T follicular helper cell (primary cell): ENCODE data around the gene CACNA1E.

Source experiments
- DNase-seq: peaks from one replicate; pipeline ENCODE4 v3.0.0-alpha.2; 2020; ENCODE audit warnings: low read depth

Gene CACNA1E

GRCh38 chr1:181484821-181485220, 1.5 kb downstream of the CACNA1E start:
- no peak for DNase-seq

- DNase-seq = no peak
These were observed 2.2 kb downstream of the CACNA1E start for GRCh38 chr1:181485287-181486097.

- DNase-seq = no peak
These were observed 2.7 kb downstream of the CACNA1E start for GRCh38 chr1:181486098-181486420.

- DNase-seq = no peak
These were observed 5.5 kb downstream of the CACNA1E start for GRCh38 chr1:181488866-181489265.

- no peak for DNase-seq
These were observed 7.0 kb downstream of the CACNA1E start for GRCh38 chr1:181490276-181490675.

GRCh38 chr1:181490740-181491712, 7.7 kb downstream of the CACNA1E start:
- no peak for DNase-seq

- DNase-seq = no peak
These were observed 9.8 kb downstream of the CACNA1E start for GRCh38 chr1:181493166-181493565.

- DNase-seq = no peak
These were observed 10.6 kb downstream of the CACNA1E start for GRCh38 chr1:181493885-181494284.

- DNase-seq = no peak
These were observed 13.4 kb downstream of the CACNA1E start for GRCh38 chr1:181496759-181497158.

- no peak for DNase-seq
These were observed 14.6 kb downstream of the CACNA1E start for GRCh38 chr1:181497870-181498269.

GRCh38 chr1:181499825-181500224, 16.5 kb downstream of the CACNA1E start:
- no peak for DNase-seq

- DNase-seq = no peak
These were observed 17.3 kb downstream of the CACNA1E start for GRCh38 chr1:181500636-181501035.

GRCh38 chr1:181501612-181502011, 18.3 kb downstream of the CACNA1E start:
- DNase-seq = no peak

GRCh38 chr1:181503171-181503810, 20.0 kb downstream of the CACNA1E start:
- no peak for DNase-seq

GRCh38 chr1:181504399-181504842, 21.1 kb downstream of the CACNA1E start:
- DNase-seq = no peak

GRCh38 chr1:181506563-181507353, 23.4 kb downstream of the CACNA1E start:
- DNase-seq = no peak

- DNase-seq = no peak
These were observed 25.3 kb downstream of the CACNA1E start for GRCh38 chr1:181508486-181509165.

GRCh38 chr1:181513786-181514297, 30.5 kb downstream of the CACNA1E start:
- no peak for DNase-seq

- DNase-seq = no peak
These were observed 31.3 kb downstream of the CACNA1E start for GRCh38 chr1:181514298-181515290.
